GM12873 (cell line): Measurements from ENCODE around the gene PIWIL1.

Experiments
- TF ChIP-seq, protein P1 (sequence below): IDR thresholded peaks from 2 replicates; pipeline ENCODE4 v1.5.1; 2012; ENCODE audit warnings: low read depth, mild to moderate bottlenecking, moderate library complexity, low read length, control low read depth; ENCODE audit not compliant: insufficient read depth; ENCODE audit errors: missing control alignments

PIWIL1 gene

DNA sequence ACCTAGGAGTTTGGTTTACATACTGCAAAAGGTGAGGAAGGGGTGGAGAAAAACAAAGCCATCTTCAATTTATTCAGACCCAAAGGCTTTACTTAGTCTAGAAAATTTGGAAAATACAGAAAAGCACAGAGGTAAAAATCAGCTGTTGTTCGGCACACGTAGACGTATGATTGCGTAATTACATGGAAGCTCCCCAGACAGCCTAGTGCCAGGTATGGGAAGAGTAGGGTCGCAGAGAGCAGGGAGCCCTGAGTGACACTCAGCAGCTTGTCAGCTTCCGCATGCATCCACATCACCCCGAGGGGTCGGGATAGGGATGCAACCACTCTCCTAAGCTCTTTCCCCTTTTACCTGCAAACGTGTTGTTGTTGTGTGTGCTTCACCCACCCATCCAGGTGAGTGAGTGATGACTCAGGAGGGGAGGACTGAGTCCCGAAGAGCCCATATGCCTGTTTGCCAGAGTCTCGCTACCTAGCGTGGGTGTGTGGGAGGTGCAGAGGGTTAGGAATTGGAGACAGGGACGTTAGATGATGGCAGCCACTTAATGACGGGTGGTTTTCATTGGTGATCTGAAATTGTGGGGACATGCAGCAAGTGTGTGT is 20.1 kb downstream of the PIWIL1 start:
- TF ChIP-seq, protein P1, sequence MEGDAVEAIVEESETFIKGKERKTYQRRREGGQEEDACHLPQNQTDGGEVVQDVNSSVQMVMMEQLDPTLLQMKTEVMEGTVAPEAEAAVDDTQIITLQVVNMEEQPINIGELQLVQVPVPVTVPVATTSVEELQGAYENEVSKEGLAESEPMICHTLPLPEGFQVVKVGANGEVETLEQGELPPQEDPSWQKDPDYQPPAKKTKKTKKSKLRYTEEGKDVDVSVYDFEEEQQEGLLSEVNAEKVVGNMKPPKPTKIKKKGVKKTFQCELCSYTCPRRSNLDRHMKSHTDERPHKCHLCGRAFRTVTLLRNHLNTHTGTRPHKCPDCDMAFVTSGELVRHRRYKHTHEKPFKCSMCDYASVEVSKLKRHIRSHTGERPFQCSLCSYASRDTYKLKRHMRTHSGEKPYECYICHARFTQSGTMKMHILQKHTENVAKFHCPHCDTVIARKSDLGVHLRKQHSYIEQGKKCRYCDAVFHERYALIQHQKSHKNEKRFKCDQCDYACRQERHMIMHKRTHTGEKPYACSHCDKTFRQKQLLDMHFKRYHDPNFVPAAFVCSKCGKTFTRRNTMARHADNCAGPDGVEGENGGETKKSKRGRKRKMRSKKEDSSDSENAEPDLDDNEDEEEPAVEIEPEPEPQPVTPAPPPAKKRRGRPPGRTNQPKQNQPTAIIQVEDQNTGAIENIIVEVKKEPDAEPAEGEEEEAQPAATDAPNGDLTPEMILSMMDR: no peak

DNA sequence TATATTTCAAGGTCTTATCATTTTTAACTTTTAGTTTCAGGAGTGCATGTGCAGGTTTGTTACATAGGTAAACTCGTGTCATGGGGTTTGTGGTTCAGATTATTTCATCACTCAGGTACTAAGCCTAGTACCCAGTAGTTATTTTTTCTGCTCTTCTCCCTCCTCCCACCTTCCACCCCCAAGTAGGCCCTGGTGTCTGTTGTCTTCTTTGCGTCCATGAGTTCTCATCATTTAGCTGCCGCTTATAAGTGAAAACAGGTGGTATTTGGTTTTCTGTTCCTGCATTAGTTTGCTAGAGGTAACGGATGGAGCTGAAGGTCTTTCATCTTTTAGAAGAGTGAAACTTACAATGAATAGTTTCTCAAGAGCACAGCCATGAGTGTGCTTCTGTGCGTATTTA is 24.4 kb downstream of the PIWIL1 start:
- TF ChIP-seq, protein P1: no peak

DNA sequence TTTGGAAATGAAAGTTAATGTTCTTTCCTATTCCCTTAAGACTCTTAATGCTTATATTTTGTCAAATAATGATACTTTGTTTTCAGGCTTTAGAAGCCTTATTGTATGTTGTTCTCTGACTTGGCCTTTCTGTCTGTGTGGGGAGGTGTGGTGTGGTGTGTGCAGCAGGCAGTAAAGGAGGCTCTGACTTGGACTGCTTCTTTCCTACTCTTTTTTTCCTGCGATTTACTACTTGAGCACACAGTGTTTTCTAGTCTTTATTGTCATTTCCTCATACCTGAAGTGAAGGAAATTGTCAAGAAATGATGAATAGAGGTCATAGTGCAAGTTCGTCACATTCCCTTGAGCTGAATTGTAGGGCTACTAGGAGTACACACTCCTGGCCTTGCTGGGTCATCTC is 26.9 kb downstream of the PIWIL1 start:
- TF ChIP-seq, protein P1: no peak

DNA sequence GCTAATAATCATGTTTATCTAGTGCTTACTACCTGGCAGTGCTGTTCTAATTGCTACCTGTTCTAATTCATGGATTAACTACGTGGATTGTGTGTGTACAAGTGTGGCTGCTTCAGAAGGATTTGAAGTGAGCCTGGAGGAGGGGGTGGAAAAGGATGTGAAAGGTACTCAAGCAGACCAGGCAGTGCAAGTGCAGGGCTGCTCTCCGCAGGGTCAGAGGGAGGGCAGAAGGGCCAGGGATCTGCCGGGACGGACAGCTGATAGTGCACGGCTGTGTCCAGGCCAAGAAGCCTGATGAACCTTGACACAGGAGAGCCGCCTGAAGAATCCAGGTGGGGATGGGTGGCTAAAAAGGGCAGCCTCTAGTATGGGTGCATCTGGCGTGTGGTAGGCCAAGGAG is 28.5 kb downstream of the PIWIL1 start:
- TF ChIP-seq, protein P1: no peak

DNA sequence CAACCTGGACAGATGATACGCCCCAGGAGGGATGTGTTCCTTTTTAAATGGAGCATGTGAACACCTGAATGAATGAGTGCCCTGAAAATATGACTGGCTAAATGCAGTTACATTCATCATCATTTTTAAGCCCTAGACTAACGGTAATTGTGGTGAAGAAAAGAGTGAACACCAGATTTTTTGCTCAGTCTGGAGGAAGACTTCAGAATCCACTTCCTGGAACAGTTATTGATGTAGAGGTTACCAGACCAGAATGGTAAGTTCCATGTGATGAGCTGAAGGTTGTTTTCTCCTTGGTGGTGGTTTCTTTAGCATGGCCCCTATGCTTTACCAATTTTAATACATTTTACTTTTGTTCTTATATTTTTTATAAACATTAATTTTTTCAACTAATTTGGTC is 29.3 kb downstream of the PIWIL1 start:
- TF ChIP-seq, protein P1: no peak

DNA sequence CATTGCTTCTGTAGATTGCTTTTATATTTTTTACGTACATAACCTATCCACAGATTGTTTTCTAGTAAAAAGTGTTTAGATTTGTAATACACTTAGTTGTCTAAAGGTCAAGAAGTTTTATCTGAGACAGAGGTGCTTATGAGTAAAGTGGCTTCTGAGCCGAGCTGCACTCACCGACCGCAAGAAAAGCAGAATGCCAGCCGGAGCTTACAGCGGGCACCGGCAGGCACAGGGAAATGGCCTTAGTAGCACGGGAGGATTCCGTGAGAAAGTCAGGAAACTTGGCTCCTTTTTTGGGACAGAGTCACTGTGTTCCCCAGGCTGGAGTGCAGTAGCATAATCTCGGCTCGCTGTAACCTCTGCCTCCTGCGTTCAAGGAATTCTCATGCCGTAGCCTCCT is 29.8 kb downstream of the PIWIL1 start:
- TF ChIP-seq, protein P1: no peak

DNA sequence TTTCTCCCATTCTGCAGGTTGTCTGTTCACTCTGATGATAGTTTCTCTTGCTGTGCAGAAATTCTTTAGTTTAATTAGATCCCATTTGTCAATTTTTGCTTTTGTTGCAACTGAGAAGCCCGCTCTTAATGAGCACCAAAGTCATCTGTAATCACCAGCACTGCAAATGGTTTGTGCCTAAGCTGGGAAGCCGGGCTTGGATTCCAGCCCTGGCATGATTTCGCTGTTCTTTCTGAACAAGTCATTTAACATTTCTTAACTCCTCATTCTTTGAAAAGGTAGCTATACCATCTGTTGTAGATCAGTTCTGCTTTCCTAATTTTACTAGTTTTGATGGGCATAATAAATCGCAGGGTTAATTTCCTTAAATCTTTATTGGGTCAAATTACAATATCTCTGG is 32.1 kb downstream of the PIWIL1 start:
- TF ChIP-seq, protein P1: no peak

DNA sequence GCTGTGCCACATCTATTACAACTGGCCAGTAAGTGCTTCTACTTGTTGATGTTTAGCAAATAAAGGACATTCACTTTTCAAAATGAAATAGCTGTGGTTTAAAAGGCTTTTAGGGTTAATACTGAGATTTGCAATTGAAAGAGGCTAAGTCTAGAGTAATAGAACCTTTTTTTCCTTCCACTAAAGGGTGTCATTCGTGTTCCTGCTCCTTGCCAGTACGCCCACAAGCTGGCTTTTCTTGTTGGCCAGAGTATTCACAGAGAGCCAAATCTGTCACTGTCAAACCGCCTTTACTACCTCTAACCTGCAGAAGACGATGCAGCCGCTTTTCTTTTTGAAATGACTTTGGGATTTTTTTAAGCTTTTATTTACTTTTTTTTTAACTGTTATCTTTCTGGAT is 33.6 kb downstream of the PIWIL1 start:
- TF ChIP-seq, protein P1: no peak
